Activated effector memory CD4-positive, alpha-beta T cell treated with Interleukin-2 at 50 U/mL for 16 hours (primary cell): ENCODE measurements around the gene MYBPC2.
"Not testable (repeated sequence)": the region's sequence is repeated elsewhere in the genome, so short reads cannot be mapped to it uniquely, and the experiment has no call there.

ENCODE experiments used
- DNase-seq: peaks from one replicate; pipeline ENCODE4 v3.0.0-alpha.2; 2020

MYBPC2 gene

DNA sequence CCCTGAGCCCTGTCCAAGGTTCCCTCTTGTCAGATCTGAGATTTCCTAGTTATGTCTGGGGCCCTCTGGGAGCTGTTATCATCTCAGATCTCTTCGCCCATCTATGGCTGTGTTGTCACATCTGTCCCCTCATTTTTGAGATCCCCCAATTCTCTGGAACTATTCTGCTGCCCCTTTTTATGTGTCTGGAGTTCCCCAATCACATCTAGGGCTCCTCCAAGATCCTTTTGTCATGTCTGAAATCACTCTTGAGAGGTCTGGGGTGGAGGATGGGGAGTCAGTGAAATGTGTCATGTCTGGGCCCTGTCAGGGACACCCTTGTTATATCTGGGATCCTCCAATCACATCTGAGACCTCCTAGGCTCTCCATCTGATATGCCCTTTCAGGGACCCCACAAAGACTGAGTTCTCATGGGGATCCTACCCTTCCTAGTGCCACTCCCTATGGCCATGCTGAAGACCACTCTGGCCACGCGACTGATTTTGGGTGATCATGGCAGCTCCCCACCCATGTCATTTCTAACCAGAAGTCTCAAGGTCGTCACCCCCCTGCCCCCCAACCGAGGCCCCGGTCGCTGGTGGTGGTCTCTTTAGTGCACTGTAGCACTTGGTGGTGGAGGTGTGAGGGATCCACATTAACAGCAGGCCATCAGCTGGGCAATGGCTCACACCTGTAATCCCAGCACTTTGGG is 3.8 kb upstream of the MYBPC2 start:
- no peak for DNase-seq

- DNase-seq, result no peak
Observed at GRCh38 chr19:50430888-50431342, 1.8 kb upstream of the MYBPC2 start.

GRCh38 chr19:50431343-50432220 is 1.1 kb upstream of the MYBPC2 start:
- peak; percentile 80 for DNase-seq

- DNase-seq, result no peak
Observed at GRCh38 chr19:50433201-50434180, 799 bp downstream of the MYBPC2 start.

GRCh38 chr19:50434525-50434924 is 1.8 kb downstream of the MYBPC2 start:
- DNase-seq, result no peak

- DNase-seq, result no peak
Observed at GRCh38 chr19:50435221-50435620, 2.5 kb downstream of the MYBPC2 start.

GRCh38 chr19:50435627-50436026 is 2.9 kb downstream of the MYBPC2 start:
- DNase-seq, result no peak

GRCh38 chr19:50437862-50438449 is 5.3 kb downstream of the MYBPC2 start:
- no peak for DNase-seq

GRCh38 chr19:50439130-50439529 is 6.4 kb downstream of the MYBPC2 start:
- DNase-seq, result not testable (repeated sequence)

GRCh38 chr19:50444059-50444458 is 11.4 kb downstream of the MYBPC2 start:
- DNase-seq, result no peak

DNA sequence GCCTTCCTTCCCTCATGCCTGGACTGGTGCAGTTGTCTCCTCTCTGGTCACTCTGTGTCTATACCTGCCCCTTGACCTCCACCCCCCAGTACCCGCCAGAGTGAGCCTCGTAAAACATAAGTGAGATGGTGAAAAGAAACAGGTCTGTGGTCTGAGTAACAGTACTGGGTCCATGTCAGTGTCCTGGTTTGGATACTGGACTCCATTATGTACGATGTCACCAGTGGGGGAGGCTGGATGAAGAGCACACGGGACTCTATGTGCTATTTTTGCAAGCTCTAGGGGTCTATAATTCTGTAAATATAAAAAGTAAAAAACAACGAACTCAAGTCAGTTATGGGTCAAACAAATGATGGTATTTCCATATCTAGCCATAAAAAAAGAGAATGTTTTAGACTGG is 14.4 kb downstream of the MYBPC2 start:
- no peak for DNase-seq

GRCh38 chr19:50447750-50448149 is 15.1 kb downstream of the MYBPC2 start:
- no peak for DNase-seq

DNA sequence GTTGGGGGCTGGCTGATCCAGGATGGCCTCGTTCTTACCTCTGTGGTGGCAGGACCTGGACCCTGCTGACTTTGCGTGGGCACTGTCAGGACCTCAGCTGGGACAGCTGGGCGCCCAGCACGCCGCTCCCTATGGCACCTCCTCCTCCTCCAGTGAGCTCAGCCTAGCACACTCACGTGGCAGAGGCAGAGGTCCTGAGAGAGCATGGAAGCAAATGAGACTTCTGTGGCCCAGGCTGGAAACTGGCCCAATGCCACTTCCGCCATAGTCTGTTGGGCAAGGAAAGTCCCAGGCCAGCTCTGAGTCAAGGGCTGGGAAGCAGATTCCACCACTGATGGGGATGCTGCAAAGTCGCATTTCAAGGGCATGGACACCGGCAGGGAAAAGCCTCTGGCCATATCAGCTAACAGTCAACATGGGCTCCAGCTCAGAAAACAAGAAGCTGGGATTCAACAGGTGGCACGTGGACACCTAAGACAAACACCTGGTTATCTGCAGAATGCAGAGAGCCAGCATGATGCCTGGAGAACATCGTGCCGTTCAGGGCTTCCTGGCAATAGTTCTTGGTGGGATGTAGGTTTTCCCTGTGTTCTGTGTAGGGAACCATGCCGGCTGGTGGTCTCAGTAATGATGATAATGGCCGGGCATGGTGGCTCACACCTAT is 16.7 kb downstream of the MYBPC2 start:
- DNase-seq, result no peak

DNA sequence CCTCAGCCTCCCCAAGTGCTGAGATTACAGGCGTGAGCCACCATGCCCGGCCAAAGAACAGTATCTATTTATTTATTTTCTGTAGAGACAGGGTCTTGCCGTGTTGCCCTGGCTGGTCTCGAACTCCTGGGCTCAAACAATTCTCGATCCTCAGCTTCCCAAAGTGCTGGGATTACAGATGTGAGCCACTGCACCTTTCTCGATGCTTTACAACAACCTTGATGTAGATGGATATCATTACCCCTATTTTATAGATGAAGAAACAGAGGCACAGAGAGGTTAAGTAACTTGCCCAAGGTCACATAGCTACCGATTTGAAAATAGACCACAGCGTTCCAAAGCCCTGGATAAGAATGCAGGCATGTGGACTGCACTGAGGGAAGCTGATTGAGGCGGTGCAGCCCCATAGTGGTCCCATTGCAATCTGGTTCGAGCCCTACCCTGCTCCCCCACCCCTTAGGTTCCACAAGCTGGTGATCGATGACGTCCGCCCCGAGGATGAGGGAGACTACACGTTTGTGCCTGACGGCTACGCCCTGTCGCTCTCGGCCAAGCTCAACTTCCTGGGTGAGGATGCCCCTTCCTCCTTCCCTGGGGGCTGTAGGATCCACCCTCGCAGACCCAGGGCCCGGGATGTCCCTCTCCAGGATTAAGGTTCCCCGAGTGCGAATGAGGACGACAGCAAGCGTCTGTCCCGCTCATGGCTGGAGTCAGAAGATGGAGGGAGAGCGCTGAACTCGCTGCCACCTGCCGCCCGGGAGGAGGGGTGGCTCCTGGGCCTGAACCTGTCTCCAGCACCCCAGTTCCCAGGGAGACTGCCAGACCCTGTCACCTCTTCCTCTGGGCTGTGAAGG is 17.9 kb downstream of the MYBPC2 start:
- no peak for DNase-seq

GRCh38 chr19:50451223-50451534 is 18.5 kb downstream of the MYBPC2 start:
- no peak for DNase-seq

- DNase-seq, result no peak
Observed at GRCh38 chr19:50453243-50453642, 20.6 kb downstream of the MYBPC2 start.

GRCh38 chr19:50455992-50456391 is 23.3 kb downstream of the MYBPC2 start:
- DNase-seq, result no peak

DNA sequence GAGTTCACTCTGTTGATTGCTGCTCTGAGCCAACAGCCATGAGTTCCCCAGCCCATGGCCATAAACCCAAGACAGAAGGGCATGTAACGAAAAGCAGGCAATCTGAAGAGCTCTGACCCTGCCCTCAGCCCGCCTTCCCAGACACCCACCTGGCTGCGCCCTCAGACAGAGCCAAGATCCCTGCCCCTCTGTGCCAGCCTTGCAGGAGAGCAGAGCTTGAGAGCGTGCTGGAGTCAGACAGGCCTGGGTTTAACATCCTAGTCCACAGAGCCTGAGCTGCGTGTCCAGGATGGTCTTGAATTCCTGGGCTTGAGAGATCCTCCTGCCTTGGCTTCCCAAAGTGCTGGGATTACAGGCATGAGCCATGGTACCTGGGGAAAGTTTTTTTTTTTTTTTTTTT is 24.6 kb downstream of the MYBPC2 start:
- no peak for DNase-seq

- DNase-seq, result no peak
Observed at GRCh38 chr19:50458396-50459066, 25.8 kb downstream of the MYBPC2 start.

- no peak for DNase-seq
Observed at GRCh38 chr19:50459067-50459456, 26.4 kb downstream of the MYBPC2 start.

DNA sequence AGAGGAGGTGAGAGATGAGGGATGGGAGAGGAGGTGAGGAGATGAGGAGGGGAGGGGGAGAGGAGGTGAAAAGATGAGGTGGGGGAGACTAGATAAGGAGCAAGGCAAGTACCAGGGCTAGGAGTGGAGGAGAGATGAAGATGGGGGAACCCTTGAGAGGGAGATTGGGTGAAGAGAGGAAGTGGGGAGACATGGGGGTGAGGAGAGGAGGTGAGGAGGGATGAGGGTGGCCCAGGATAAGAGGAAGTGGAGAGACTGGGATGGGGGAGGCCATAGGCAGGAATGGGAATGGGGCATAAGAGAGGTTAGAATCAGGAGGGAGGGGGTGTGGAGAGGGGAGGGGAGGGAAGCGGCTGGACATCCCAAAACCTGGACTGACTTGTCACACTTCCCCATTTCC is 26.9 kb downstream of the MYBPC2 start:
- no peak for DNase-seq
